NOMO-1 (cell line): ENCODE measurements around the gene MROH2A.

Experiments used
- DNase-seq, 2 experiments: peaks; one replicate each; lab custom pipeline; 2025; ENCODE audit not compliant: unreplicated experiment in 2 of 2; lab: John Stamatoyannopoulos, UW

Gene MROH2A

GRCh38 chr2:233817995-233818638 lies 40.0 kb downstream of the MROH2A start:
- no peak for DNase-seq

- DNase-seq, result no peak
Observed at GRCh38 chr2:233818639-233819621, 40.8 kb downstream of the MROH2A start.

- no peak for DNase-seq
Observed at GRCh38 chr2:233819884-233820773, 42.0 kb downstream of the MROH2A start.

GRCh38 chr2:233820774-233821105 lies 42.6 kb downstream of the MROH2A start:
- DNase-seq, result no peak

- no peak for DNase-seq
Observed at GRCh38 chr2:233821196-233821595, 43.1 kb downstream of the MROH2A start.

GRCh38 chr2:233821709-233822100 lies 43.6 kb downstream of the MROH2A start:
- no peak for DNase-seq

- no peak for DNase-seq
Observed at GRCh38 chr2:233822101-233822771, 44.1 kb downstream of the MROH2A start.

GRCh38 chr2:233822781-233823730 lies 44.9 kb downstream of the MROH2A start:
- no peak for DNase-seq

- DNase-seq, result no peak
Observed at GRCh38 chr2:233823731-233824121, 45.6 kb downstream of the MROH2A start.

GRCh38 chr2:233824373-233824772 lies 46.2 kb downstream of the MROH2A start:
- DNase-seq, result no peak

GRCh38 chr2:233828546-233829192 lies 50.5 kb downstream of the MROH2A start:
- no peak for DNase-seq

GRCh38 chr2:233829193-233830110 lies 51.3 kb downstream of the MROH2A start:
- no peak for DNase-seq

GRCh38 chr2:233830111-233830802 lies 52.1 kb downstream of the MROH2A start:
- no peak for DNase-seq

GRCh38 chr2:233831011-233831721 lies 53.0 kb downstream of the MROH2A start:
- no peak for DNase-seq

GRCh38 chr2:233831861-233832260 lies 53.7 kb downstream of the MROH2A start:
- no peak for DNase-seq

- no peak for DNase-seq
Observed at GRCh38 chr2:233832414-233832813, 54.3 kb downstream of the MROH2A start.

GRCh38 chr2:233832869-233833311 lies 54.8 kb downstream of the MROH2A start:
- no peak for DNase-seq
